IMR-90 (cell line): ENCODE data around the gene CXCL8. TPM values are rescaled to one million over a fixed set of nuclear protein-coding genes. Genes with fewer than 3 reads are reported as not detected.
A peak's percentile ranks its signal among the peaks of the same experiment; 100 is the strongest.

ENCODE experiments used
- ATAC-seq: fragments of 200-7000 bp; cut with Tn5 transposase; 2 replicates; pipeline ENCODE4 v1.9.1; 2020; ENCODE audit warnings: low read depth, mild to moderate bottlenecking, moderate library complexity
- BruUV-seq: library from RNA; stranded (reverse); fragments of 400-500 nt; replicated peaks from 2 replicates; lab custom pipeline; 2021; lab: Mats Ljungman, UMichigan
- CTCF ChIA-PET: fragments of 300-600 bp; formaldehyde crosslinking; extraction: SDS; loops from one replicate; lab custom pipeline; 2021; ENCODE audit warnings: antibody characterized with exemption; lab: Yijun Ruan, JAX
- POLR2A ChIA-PET: fragments of 300-600 bp; sonication (Branson Sonifier 250); formaldehyde crosslinking; loops from one replicate; lab custom pipeline; 2022; ENCODE audit warnings: antibody characterized with exemption; ENCODE audit not compliant: unreplicated experiment; lab: Charles Lee
- DNase-seq: peaks from one replicate; pipeline ENCODE4 v3.0.0; 2013
- H2AFZ ChIP-seq: replicated peaks from 2 replicates; pipeline ENCODE3; 2013; ENCODE audit warnings: low read length, mild to moderate bottlenecking; ENCODE audit not compliant: poor library complexity
- H2AK5ac ChIP-seq: 2 replicates; pipeline ENCODE4 v1.6.1; 2013; ENCODE audit warnings: low read depth, low read length, inconsistent platforms
- H2AK9ac ChIP-seq: replicated peaks from 2 replicates; pipeline ENCODE3; 2013; ENCODE audit warnings: mild to moderate bottlenecking, low read depth, low read length, moderate library complexity; ENCODE audit not compliant: poor library complexity
- H2BK120ac ChIP-seq: 2 replicates; pipeline ENCODE4 v1.6.1; 2013; ENCODE audit warnings: low read depth, low read length, inconsistent platforms
- H2BK15ac ChIP-seq: 3 replicates; pipeline ENCODE4 v1.6.1; 2013; ENCODE audit warnings: low read depth, low read length, inconsistent platforms
- H2BK20ac ChIP-seq: 2 replicates; pipeline ENCODE4 v1.6.1; 2013; ENCODE audit warnings: low read depth, mild to moderate bottlenecking, inconsistent platforms, low read length, moderate library complexity
- H2BK5ac ChIP-seq: 2 replicates; pipeline ENCODE4 v1.6.1; 2013; ENCODE audit warnings: mild to moderate bottlenecking, low read depth, low read length, inconsistent platforms; ENCODE audit not compliant: poor library complexity, severe bottlenecking
- H3K14ac ChIP-seq: replicated peaks from 2 replicates; pipeline ENCODE4 v1.6.1; 2013; ENCODE audit warnings: low read depth, low read length, inconsistent platforms
- H3K18ac ChIP-seq: 2 replicates; pipeline ENCODE4 v1.6.1; 2013; ENCODE audit warnings: low read depth, low read length, control low read depth
- H3K23ac ChIP-seq: 2 replicates; pipeline ENCODE4 v1.6.1; 2013; ENCODE audit warnings: low read depth, low read length, inconsistent platforms
- H3K27ac ChIP-seq: 2 replicates; pipeline ENCODE4 v1.5.1; 2013; ENCODE audit warnings: mild to moderate bottlenecking, control low read depth, low read length; ENCODE audit not compliant: insufficient read depth
- H3K27me3 ChIP-seq: 2 replicates; pipeline ENCODE4 v1.6.1; 2013; ENCODE audit warnings: low read length; ENCODE audit not compliant: control insufficient read depth, insufficient read depth
- H3K36me3 ChIP-seq: 2 replicates; pipeline ENCODE4 v1.6.1; 2013; ENCODE audit warnings: low read length, mixed read lengths; ENCODE audit not compliant: control insufficient read depth, insufficient read depth
- H3K4ac ChIP-seq: 2 replicates; pipeline ENCODE4 v1.6.1; 2013; ENCODE audit warnings: low read depth, low read length, inconsistent platforms
- H3K4me1 ChIP-seq: 2 replicates; pipeline ENCODE4 v1.6.1; 2013; ENCODE audit warnings: low read length, mixed read lengths; ENCODE audit not compliant: control insufficient read depth, insufficient read depth
- H3K4me2 ChIP-seq: 2 replicates; pipeline ENCODE4 v1.6.1; 2013; ENCODE audit warnings: low read depth, mild to moderate bottlenecking, control low read depth, low read length, moderate library complexity
- H3K4me3 ChIP-seq: 2 replicates; pipeline ENCODE4 v1.5.1; 2013; ENCODE audit warnings: low read depth, mild to moderate bottlenecking, control low read depth, low read length, moderate library complexity; ENCODE audit not compliant: insufficient read depth
- H3K56ac ChIP-seq: 2 replicates; pipeline ENCODE4 v1.6.1; 2013; ENCODE audit warnings: low read length, inconsistent platforms; ENCODE audit not compliant: insufficient read depth; ENCODE audit errors: extremely low read depth
- H3K79me1 ChIP-seq, 2 experiments: 2 replicates each; pipeline ENCODE4 v1.6.1; 2013; ENCODE audit warnings: low read length in 2 of 2, inconsistent platforms in 1 of 2, low read depth in 1 of 2
- H3K9ac ChIP-seq: 2 replicates; pipeline ENCODE4 v1.6.1; 2013; ENCODE audit warnings: low read depth, low read length, control low read depth
- H3K9me1 ChIP-seq: 2 replicates; pipeline ENCODE4 v1.6.1; 2013; ENCODE audit warnings: low read length, inconsistent platforms; ENCODE audit not compliant: insufficient read depth
- H3K9me3 ChIP-seq: 2 replicates; pipeline ENCODE4 v1.6.1; 2013; ENCODE audit warnings: low read length; ENCODE audit not compliant: control insufficient read depth, insufficient read depth
- H4K20me1 ChIP-seq: 2 replicates; pipeline ENCODE4 v1.6.1; 2013; ENCODE audit warnings: low read length, inconsistent platforms; ENCODE audit not compliant: insufficient read depth
- H4K5ac ChIP-seq: 2 replicates; pipeline ENCODE4 v1.6.1; 2013; ENCODE audit warnings: mild to moderate bottlenecking, low read depth, low read length, control low read depth
- H4K8ac ChIP-seq, 2 experiments: 2 replicates each; pipeline ENCODE4 v1.6.1; 2013; ENCODE audit warnings: low read depth in 2 of 2, low read length in 2 of 2, control low read depth in 1 of 2, inconsistent platforms in 1 of 2
- H4K91ac ChIP-seq: 2 replicates; pipeline ENCODE4 v1.6.1; 2013; ENCODE audit warnings: low read depth, low read length, inconsistent platforms; ENCODE audit not compliant: insufficient read depth
- CEBPB ChIP-seq: IDR thresholded peaks from 2 replicates; pipeline ENCODE4 v1.6.1; 2012; ENCODE audit warnings: low read depth, low read length, improper control_type of control experiment
- CHD1 ChIP-seq: IDR thresholded peaks from 2 replicates; pipeline ENCODE4 v1.6.1; 2012; ENCODE audit warnings: low read depth, low read length, improper control_type of control experiment
- FOS ChIP-seq: fragments of 150-350 bp; IDR thresholded peaks from 2 replicates; pipeline ENCODE4 v1.6.1; 2016; ENCODE audit warnings: low read depth, low read length
- MAFK ChIP-seq: IDR thresholded peaks from 2 replicates; pipeline ENCODE4 v1.6.1; 2012; ENCODE audit warnings: low read depth, low read length, improper control_type of control experiment
- MAZ ChIP-seq: IDR thresholded peaks from 2 replicates; pipeline ENCODE4 v1.6.1; 2012; ENCODE audit warnings: low read depth, mild to moderate bottlenecking, low read length, improper control_type of control experiment, moderate library complexity, borderline replicate concordance
- MXI1 ChIP-seq: IDR thresholded peaks from 2 replicates; pipeline ENCODE4 v1.6.1; 2012; ENCODE audit warnings: low read depth, mild to moderate bottlenecking, low read length, moderate library complexity, borderline replicate concordance
- POLR2A ChIP-seq: IDR thresholded peaks from 2 replicates; pipeline ENCODE4 v1.6.1; 2012; ENCODE audit warnings: mild to moderate bottlenecking, low read depth, low read length
- RAD21 ChIP-seq: IDR thresholded peaks from 2 replicates; pipeline ENCODE4 v1.6.1; 2012; ENCODE audit warnings: low read length, improper control_type of control experiment
- RFX5 ChIP-seq: IDR thresholded peaks from 2 replicates; pipeline ENCODE4 v1.8.0; 2012; ENCODE audit warnings: low read depth, mild to moderate bottlenecking, low read length, moderate library complexity
- SMC3 ChIP-seq: fragments of 150-350 bp; IDR thresholded peaks from 2 replicates; pipeline ENCODE4 v1.6.1; 2016; ENCODE audit warnings: low read depth, mild to moderate bottlenecking, antibody characterized with exemption, low read length, moderate library complexity
- WGBS, 2 experiments: methylation state at CpG; one replicate each; pipeline versions ENCODE4 v1.1.5 to v1.1.7; 2013; ENCODE audit warnings: missing lambda C conversion rate in 2 of 2; ENCODE audit not compliant: insufficient read length in 1 of 2; ENCODE audit errors: extremely low coverage in 2 of 2; 5-methylcytosine and 5-hydroxymethylcytosine counted together
- dilution Hi-C: fragments of 300-500 bp; cut with HindIII; formaldehyde crosslinking; loops from one replicate; pipeline ENCODE4 v1.14.3; 2018; ENCODE audit warnings: low sequenced_read_pairs; ENCODE audit not compliant: unreplicated experiment
- in situ Hi-C: fragments of 300-500 bp; cut with MboI; formaldehyde crosslinking; loops from 3 replicates; pipeline ENCODE4 v1.14.3; 2019; ENCODE audit warnings: low sequenced_read_pairs, inconsistent platforms, mixed read lengths
- intact Hi-C: fragments of 100-400 bp; cut with micrococcal nuclease; formaldehyde crosslinking; loops from 2 replicates; pipeline ENCODE4 v1.10.0; 2022
- polyA plus RNA-seq, 3 experiments: library from polyadenylated mRNA; depleted of rRNA; stranded (reverse); fragments of >200 nt; gene quantifications; 2 replicates each; pipeline ENCODE4 v1.2.3, GENCODE V29; 2012; ENCODE audit warnings: low replicate concordance in 1 of 3
- total RNA-seq: library from RNA; depleted of rRNA; stranded (reverse); fragments of >200 nt; gene quantifications from 2 replicates; pipeline ENCODE4 v1.2.3, GENCODE V29; 2012
- TF ChIP-seq, protein P1 (sequence below): fragments of 150-350 bp; IDR thresholded peaks from 2 replicates; pipeline ENCODE4 v1.6.1; 2016; ENCODE audit warnings: low read depth, mild to moderate bottlenecking, low read length, moderate library complexity, borderline replicate concordance
- TF ChIP-seq, protein P2 (sequence below): conservative IDR thresholded peaks from 2 replicates; pipeline ENCODE4 v1.5.1; 2012; ENCODE audit warnings: mild to moderate bottlenecking, low read depth, low read length, improper control_type of control experiment
- TF ChIP-seq, protein P3 (sequence below): fragments of 150-350 bp; IDR thresholded peaks from 2 replicates; pipeline ENCODE4 v1.6.1; 2017; ENCODE audit warnings: mild to moderate bottlenecking, antibody characterized with exemption, low read length, low read depth

CXCL8 gene
- total and polyA plus RNA-seq, 2 of the 4 experiments (the other 2 are of a cell fraction), result 2.2 to 2.7 TPM

DNA sequence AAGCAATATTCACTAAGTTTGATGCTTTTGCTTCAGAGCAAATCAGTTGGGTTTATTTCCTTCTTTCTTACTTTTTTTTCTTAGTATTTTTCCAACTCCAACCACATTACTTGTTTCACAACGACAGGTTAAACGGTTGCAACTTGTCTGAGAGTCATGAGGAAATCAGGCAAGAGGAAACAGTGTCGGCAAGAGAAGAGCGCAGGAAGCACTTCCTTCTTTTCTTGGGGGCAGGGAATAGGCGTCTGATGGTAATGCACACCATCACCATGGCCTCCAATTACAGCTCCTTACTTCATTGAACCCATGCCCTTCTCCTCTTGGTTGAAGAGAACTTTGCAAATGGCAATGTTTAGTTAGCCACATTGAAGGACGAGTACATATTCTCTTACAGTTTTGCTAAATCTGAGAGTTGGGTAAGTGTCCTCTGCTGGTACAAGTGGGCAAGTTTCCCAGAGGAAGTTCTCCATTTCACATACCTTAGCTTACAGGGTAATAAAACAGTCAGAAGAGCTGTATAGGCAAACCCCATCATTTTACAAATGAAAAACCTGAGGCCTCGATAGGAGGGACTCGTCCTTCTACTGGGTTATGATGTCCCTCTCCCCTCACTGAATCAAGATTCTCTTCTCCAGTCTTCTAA is 8.3 kb upstream of the CXCL8 start:
- Histone ChIP-seq H3K56ac (no peak overlapping the region), H3K27ac (no peak overlapping the region), H2AFZ (no peak overlapping the region), H3K9ac (no peak overlapping the region), H2BK5ac (no peak overlapping the region), H3K4me1 (peaks cover 5% of the 10 kb centered on the region), H2BK20ac (no peak overlapping the region), H3K4me3 (no peak overlapping the region), H4K91ac (no peak overlapping the region; the same call in 1 of the 2 replicates), H3K4me2 (no peak overlapping the region), H3K14ac (peak overlapping the region; percentile 32), H3K79me1 (no peaks in the 10 kb centered on the region), H3K23ac (no peak overlapping the region), H2BK15ac (peak overlapping the region; percentile 72; the same call in 2 of the 3 replicates), H3K9me1 (no peaks in the 10 kb centered on the region), H3K4ac (no peak overlapping the region), H4K8ac (0 out of 4 replicates have a peak overlapping the region, but pooled peaks have one; percentile 12 to 28), H3K36me3 (no peaks in the 10 kb centered on the region), H2AK9ac (no peak overlapping the region), H3K18ac (no peak overlapping the region), H3K27me3 (no peaks in the 10 kb centered on the region), H4K20me1 (no peaks in the 10 kb centered on the region), H3K9me3 (no peaks in the 10 kb centered on the region), H2BK120ac (peak overlapping the region; percentile 11; the same call in 1 of the 2 replicates), H2AK5ac (peak overlapping the region; percentile 56; the same call in 1 of the 2 replicates), H4K5ac (no peak overlapping the region)
- ChIA-PET CTCF (no interaction called here), POLR2A (no interaction called here)
- DNase-seq (no peak), ATAC-seq (no peak)
- WGBS, 2 experiments, result no CpG with 5 or more reads among the region's 8 CpGs
- intact Hi-C loops (no loop called here), dilution Hi-C loops (no loop called here), in situ Hi-C loops (no loop called here)
- no peak for TF ChIP-seq CHD1
- TF ChIP-seq RAD21, result no peak
- no peak for TF ChIP-seq CEBPB
- TF ChIP-seq POLR2A, result no peak
- TF ChIP-seq, protein P1, sequence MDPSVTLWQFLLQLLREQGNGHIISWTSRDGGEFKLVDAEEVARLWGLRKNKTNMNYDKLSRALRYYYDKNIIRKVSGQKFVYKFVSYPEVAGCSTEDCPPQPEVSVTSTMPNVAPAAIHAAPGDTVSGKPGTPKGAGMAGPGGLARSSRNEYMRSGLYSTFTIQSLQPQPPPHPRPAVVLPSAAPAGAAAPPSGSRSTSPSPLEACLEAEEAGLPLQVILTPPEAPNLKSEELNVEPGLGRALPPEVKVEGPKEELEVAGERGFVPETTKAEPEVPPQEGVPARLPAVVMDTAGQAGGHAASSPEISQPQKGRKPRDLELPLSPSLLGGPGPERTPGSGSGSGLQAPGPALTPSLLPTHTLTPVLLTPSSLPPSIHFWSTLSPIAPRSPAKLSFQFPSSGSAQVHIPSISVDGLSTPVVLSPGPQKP, result no peak
- TF ChIP-seq SMC3, result no peak
- TF ChIP-seq MAFK, result no peak
- TF ChIP-seq, protein P2, sequence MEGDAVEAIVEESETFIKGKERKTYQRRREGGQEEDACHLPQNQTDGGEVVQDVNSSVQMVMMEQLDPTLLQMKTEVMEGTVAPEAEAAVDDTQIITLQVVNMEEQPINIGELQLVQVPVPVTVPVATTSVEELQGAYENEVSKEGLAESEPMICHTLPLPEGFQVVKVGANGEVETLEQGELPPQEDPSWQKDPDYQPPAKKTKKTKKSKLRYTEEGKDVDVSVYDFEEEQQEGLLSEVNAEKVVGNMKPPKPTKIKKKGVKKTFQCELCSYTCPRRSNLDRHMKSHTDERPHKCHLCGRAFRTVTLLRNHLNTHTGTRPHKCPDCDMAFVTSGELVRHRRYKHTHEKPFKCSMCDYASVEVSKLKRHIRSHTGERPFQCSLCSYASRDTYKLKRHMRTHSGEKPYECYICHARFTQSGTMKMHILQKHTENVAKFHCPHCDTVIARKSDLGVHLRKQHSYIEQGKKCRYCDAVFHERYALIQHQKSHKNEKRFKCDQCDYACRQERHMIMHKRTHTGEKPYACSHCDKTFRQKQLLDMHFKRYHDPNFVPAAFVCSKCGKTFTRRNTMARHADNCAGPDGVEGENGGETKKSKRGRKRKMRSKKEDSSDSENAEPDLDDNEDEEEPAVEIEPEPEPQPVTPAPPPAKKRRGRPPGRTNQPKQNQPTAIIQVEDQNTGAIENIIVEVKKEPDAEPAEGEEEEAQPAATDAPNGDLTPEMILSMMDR, result no peak
- no peak for TF ChIP-seq MAZ
- no peak for TF ChIP-seq FOS
- no peak for TF ChIP-seq RFX5
- TF ChIP-seq, protein P3, sequence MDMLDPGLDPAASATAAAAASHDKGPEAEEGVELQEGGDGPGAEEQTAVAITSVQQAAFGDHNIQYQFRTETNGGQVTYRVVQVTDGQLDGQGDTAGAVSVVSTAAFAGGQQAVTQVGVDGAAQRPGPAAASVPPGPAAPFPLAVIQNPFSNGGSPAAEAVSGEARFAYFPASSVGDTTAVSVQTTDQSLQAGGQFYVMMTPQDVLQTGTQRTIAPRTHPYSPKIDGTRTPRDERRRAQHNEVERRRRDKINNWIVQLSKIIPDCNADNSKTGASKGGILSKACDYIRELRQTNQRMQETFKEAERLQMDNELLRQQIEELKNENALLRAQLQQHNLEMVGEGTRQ, result no peak
- no peak for TF ChIP-seq MXI1
- BruUV-seq, result no TSS peak
